CD4-positive, alpha-beta T cell treated with Interferon alpha-2 for 1 hour (primary cell): Measurements from ENCODE around the gene SHH.

Experiments
- DNase-seq, 2 donors: peaks; one replicate each; pipeline ENCODE4 v3.0.0-alpha.2; 2020 to 2022

SHH gene

GRCh38 chr7:155762036-155762435 is 50.2 kb downstream of the SHH start:
- no peak for DNase-seq

GRCh38 chr7:155761162-155761561 is 51.1 kb downstream of the SHH start:
- DNase-seq: no peak

- no peak for DNase-seq
Observed at GRCh38 chr7:155759740-155760430, 52.4 kb downstream of the SHH start.

- no peak for DNase-seq
Observed at GRCh38 chr7:155758348-155758747, 53.9 kb downstream of the SHH start.

GRCh38 chr7:155756322-155756721 is 55.9 kb downstream of the SHH start:
- DNase-seq: no peak

GRCh38 chr7:155755026-155755425 is 57.2 kb downstream of the SHH start:
- DNase-seq: no peak

- DNase-seq: no peak
Observed at GRCh38 chr7:155754165-155754564, 58.1 kb downstream of the SHH start.

GRCh38 chr7:155753446-155753965 is 58.8 kb downstream of the SHH start:
- DNase-seq: no peak

- no peak for DNase-seq
Observed at GRCh38 chr7:155752756-155753445, 59.4 kb downstream of the SHH start.

- no peak for DNase-seq
Observed at GRCh38 chr7:155751409-155751808, 60.9 kb downstream of the SHH start.

GRCh38 chr7:155750255-155751125 is 61.8 kb downstream of the SHH start:
- DNase-seq: no peak
